NCI-H2107 treated with DMSO at 0.1 percent for 48 hours (cell line): ENCODE results near the gene ABTB2.

ENCODE experiments used
- DNase-seq: peaks from one replicate; lab custom pipeline; 2025; ENCODE audit not compliant: unreplicated experiment; lab: John Stamatoyannopoulos, UW

The ABTB2 gene

GRCh38 chr11:34155057-34155756 is 202.6 kb downstream of the ABTB2 start:
- DNase-seq, result no peak

DNA sequence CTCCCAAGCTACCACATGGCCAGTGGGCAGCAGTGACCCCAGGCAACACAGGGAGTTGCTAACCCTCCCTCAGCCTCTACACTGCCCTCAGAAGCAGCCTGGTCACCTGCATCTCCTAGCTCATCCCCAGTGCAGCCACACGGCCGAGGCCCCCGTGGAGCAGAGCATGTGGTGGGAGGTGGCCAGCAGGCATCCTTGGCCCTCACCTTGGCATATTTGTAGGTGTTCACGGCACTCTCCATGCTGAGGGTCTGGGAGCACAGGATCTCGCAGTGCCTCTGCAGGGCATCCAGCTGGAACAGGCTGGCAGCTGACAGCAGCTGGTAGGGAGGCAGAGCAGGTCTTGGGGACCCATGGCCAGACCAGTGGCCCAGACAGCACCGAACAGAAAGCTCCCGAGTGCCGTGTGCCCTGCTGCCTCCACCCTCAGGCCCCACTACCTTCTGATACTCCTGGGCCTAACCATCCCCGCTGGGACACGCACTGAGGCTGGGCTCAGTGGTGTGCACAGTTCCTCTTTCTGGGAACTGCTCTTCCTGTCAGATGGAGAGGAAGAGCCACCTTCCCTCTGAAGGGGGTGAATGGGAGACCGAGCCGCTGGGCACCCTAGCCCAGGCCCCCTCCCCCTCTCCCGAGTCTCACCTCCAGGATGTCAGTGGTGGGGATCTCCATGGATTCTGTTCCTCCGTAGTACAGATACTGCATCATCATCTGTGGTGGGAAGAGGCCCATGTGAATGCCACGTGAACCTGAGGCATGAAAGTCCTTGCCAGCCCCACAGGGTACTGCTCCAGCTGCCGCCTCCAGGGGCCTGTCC is 203.5 kb downstream of the ABTB2 start:
- DNase-seq, result no peak

GRCh38 chr11:34151916-34152845 is 205.6 kb downstream of the ABTB2 start:
- no peak for DNase-seq

DNA sequence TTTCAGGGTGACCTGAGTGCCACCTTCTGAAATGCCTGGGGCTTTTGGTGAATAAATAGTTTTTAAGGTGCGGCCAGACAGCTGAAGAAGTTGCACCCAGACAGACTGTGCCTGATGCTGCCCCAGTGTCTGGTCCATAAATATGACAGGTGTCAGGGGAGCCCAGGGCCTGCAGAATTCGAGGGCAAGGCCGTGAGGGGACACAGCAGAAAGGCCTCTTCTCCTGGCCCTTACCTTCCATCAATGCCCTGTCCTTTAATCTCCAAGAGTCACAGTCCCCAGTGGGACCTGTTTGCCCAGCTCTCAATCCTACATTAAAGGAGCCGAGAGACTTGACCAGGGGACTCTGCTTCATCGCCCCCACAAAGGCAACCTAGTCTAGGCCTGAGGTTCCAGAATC is 206.6 kb downstream of the ABTB2 start:
- no peak for DNase-seq

DNA sequence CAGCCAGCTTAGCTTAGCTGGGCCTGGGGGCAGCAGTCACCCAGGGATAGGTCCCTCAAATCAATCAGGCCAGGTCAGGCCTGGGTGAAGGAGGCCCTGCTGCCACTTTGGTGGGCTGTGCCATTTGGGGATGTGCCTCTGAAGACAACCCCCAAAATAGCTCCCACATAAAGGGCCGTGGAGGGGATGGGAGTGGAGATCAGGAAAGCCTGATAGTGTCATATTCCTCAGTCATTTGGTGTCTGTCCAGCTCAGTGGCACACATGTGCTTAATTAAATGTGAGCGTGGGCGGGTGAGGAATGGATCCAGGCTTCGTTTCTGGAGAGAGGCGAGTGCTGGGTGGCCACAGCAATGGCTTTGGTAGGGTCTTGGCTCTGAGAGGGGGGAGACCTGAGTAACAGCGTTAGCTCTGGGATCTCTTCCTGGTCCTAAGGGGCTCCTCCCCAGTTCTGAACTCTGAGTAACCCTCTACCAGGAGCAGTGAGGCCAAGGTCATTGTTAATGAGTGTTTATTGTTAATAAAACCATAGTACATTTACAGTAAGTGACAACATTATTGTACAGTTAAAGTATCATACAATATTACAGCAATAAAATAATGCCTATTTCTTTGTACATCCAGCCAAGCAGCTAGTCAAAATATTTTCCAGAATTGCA is 207.2 kb downstream of the ABTB2 start:
- no peak for DNase-seq

DNA sequence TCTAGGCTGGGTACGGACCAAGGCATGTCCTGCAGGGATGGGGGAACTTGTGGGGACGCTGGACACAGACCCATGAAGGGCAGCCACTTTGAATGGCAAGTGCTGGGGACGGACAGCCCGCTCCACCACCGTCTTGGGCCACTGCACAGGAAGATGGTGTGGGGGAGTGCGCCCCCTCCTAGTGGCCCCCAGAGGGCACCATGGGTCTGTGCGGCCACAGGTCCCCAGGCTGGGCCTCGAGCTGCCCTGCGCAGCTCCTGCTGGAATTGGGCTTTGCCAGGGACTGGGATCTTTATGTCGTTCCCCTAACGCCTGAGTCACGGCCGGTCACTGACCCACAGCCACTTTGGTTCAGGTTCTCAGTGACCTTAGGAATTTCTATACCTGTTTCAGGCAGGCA is 208.0 kb downstream of the ABTB2 start:
- no peak for DNase-seq

GRCh38 chr11:34149274-34149673 is 208.5 kb downstream of the ABTB2 start:
- no peak for DNase-seq

DNA sequence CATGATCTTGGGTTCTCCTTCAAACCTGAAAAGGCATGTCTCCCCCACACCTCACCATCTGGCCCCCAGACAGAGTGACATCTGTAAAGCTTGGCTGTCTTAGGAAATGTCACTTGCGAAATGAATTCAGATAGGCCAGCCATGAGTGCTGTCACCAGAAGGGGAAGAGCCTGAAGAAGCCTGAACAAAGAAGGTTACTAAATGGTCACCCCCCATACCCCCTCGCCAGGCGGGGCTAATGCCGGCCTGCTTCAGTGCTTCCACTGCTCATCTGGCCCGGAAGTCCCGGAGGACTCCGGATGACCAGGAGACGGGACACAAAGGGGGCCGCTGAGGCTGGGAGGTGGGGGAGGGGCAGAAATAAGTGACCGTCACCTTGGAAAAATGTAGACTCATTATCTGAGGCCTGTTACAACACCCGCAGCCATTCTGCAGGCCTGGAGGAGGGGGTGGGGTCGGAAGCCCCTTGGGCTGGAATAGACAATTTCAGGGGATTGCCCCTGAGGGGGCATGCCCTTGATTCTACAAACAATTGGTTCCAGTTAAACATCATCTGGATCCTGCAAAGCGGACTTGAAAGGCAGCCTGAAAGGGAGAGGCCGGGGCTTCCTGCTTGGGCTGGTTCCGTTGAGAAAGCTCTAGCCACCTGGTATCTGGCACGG is 209.2 kb downstream of the ABTB2 start:
- no peak for DNase-seq

GRCh38 chr11:34147581-34147980 is 210.2 kb downstream of the ABTB2 start:
- no peak for DNase-seq

GRCh38 chr11:34146866-34147265 is 210.9 kb downstream of the ABTB2 start:
- no peak for DNase-seq

- DNase-seq, result no peak
These were observed 211.4 kb downstream of the ABTB2 start for GRCh38 chr11:34146411-34146810.

DNA sequence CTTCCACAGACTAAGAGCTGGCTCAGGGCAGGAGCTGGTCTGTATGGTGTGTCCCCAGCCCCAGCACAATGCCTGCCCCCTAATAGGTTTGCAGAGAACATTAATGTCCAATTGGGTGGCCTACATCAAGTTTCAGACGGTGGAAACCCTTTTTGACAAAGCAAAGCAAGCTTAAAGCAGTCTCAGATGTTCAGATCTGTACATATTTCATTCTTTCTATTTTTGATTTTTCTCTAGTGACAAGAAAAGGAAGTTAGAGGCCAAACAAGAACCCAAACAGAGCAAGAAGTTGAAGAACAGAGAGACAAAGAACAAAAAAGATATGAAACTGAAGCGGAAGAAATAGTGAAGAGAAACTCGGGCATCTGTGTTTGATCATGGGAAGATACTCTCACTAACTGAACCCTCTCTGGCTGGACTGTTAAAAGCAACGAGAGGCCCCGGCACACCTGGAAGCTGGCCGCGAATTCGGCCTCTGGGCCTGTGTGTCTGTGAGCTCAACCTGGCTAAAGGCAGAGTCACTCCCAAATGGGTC is 211.9 kb downstream of the ABTB2 start:
- no peak for DNase-seq

GRCh38 chr11:34145073-34145472 is 212.7 kb downstream of the ABTB2 start:
- no peak for DNase-seq

DNA sequence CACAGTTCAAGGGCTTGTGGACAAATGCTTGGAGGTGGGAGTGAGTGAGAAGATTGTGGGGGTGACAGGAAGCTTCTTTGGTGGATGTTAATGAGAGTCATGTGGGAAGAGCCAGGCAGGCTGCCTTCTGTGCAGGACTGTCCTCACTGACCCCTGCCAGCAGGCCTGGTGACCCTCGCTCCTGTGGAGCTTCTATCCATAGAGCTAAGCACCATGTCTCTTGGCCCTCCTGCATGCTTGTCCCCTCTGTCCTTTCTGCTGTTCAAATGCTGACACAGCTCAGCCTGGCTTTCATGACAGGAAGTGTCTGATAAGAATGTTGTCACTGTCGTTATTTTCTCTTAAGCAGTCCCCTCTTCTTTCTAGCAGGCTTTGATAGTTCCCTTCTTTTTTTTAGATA is 214.8 kb downstream of the ABTB2 start:
- DNase-seq, result no peak

DNA sequence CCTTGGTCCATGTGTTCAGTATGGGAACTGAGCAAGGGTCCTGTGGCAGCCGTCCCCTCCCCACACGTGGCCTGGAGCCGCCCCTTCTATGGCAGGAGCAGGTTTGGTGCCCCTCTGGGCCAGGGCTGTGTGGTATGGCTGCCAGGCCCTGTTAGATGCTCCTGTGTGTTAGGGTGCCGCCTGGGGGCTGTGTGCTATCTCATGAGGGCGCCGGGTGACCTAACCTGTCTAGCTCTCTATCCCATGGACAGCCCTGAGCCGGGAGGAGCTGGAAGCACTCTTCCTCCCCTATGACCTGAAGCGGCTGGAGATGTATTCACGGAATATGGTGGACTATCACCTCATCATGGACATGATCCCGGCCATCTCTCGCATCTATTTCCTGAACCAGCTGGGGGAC is 217.7 kb downstream of the ABTB2 start:
- no peak for DNase-seq

- DNase-seq, result no peak
These were observed 218.5 kb downstream of the ABTB2 start for GRCh38 chr11:34139346-34139745.

- DNase-seq, result no peak
These were observed 221.4 kb downstream of the ABTB2 start for GRCh38 chr11:34136420-34136819.

- DNase-seq, result no peak
These were observed 222.4 kb downstream of the ABTB2 start for GRCh38 chr11:34135439-34135838.

- no peak for DNase-seq
These were observed 223.0 kb downstream of the ABTB2 start for GRCh38 chr11:34134765-34135164.

- no peak for DNase-seq
These were observed 225.4 kb downstream of the ABTB2 start for GRCh38 chr11:34132261-34132965.
